NCI-H1436 treated with DMSO at 0.1 percent for 48 hours (cell line): Measurements from ENCODE around the gene TRIM38.
"Not testable (repeated sequence)": the region's sequence is repeated elsewhere in the genome, so short reads cannot be mapped to it uniquely, and the experiment has no call there.

Experiments
- DNase-seq: peaks from one replicate; lab custom pipeline; 2025; lab: John Stamatoyannopoulos, UW

Gene TRIM38

DNA sequence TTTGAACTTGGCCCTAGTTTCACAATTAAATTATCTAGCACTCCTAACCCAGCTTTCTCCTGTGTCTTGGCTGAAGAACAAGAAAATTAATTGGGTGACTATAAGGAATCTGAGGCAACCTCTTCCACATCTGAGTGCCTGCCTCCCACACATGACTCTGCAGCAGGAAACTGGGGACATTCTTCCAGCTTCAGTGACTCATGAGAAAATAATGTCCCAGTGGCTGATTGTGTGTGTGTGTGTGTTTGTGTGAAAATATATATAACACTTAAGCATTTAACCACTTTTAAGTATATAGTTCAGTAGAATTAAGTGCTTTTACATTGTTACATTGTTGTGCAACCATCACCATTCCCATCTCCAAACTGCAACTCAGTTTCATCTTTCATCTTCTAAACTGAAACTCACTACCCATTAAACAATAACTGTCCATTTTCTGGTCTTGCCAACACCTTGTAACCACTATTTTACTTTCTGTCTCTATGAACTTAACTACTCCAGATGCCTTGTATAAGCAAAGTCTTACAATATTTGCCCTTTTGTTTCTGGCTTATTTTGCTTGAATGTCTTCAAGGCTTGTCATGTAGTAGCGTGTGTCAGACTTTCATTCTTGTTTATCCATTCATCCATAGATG, 8.7 kb downstream of the TRIM38 start:
- DNase-seq, result no peak

DNA sequence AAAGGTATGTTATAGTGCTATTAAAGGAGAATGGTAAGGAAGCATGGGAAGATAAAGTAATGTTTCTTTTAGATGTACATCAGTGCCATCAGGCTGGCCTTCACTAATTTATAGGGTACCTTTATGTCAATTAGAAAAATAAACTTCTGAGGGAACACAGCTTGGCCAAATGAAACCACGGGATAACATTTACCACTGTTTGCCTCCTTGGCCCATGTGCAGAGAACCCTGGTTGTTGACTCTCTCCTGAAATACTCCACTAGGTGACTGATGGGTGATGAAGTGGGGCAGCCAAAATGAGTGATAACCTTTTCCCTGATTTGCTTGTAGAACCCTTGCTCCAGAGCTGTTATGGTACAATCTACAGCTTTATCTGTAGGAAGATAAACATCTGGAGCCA, 9.5 kb downstream of the TRIM38 start:
- DNase-seq, result no peak

DNA sequence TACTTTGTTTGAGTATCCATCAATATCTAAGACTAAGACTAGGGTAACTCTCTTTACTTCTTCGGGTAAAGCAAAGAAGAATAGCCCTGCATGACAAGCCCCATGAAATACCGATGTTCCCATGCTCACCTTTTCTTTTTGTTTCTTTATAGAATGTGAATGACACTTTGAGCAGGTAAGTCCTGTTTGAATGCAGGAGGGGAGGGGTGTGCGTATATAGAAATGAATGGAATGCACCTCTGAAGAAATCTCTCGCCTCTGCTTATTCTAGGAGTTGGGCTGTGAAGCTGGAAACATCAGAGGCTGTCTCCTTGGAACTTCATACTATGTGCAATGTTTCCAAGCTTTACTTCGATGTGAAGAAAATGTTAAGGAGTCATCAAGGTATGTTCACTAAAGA, 10.3 kb downstream of the TRIM38 start:
- no peak for DNase-seq

DNA sequence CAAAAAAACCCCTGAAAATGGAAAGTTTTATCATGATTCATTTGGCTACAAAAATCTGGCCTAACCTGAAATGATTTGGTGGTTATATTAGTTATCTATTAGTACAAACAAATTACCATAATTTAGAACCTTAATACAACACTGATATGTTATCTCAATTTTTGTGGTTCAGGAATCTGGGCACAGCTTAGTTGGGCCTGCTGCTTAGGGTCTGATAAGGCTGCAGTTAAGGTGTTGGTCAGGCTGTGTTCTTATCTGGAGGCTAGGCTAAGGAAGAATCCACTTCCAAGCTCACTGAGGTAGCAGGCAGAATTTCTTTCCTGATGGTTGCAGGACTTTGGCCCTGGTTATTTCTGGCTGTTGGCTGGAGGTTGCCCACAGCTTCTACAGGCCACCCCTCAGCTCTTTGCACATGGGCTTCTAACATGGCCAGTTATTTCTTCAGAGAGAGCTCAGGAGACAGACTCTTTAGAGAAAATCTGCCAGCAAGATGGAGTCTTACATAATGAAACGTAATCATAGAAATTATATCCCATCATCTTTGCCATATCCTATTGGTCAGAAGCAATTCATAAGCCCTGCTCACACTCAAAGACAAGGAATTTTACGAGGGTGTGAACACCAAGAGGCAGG, 11.4 kb downstream of the TRIM38 start:
- no peak for DNase-seq

DNA sequence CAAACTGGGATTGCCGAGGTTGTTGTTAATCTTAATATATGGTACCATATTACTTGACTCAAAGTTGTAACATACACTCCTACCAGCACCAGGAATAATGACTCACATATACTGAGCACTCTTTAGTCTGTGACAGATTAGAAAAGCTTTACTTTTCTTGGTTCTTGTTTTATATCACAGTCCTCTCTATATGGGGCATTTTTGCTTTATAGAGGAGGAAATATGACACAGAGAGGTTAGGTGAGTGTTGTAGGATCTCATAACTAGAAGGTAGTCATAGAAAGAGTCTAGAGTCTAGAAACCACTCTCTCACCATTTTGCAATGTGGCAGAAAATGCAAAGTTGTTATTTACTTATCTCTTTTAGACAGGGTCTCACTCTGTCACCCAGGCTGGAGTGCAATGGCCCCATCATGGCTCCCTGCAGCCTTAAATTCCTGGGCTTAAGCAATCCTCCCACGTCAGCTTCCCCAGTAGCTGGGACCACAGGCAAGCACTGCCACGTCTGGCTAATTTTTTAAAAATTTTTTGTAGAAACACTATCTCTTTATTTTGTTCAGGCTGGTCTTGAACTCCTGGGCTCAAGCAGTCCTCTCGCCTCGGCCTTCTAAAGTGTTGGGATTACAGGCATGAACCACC, 13.4 kb downstream of the TRIM38 start:
- DNase-seq, result no peak

DNA sequence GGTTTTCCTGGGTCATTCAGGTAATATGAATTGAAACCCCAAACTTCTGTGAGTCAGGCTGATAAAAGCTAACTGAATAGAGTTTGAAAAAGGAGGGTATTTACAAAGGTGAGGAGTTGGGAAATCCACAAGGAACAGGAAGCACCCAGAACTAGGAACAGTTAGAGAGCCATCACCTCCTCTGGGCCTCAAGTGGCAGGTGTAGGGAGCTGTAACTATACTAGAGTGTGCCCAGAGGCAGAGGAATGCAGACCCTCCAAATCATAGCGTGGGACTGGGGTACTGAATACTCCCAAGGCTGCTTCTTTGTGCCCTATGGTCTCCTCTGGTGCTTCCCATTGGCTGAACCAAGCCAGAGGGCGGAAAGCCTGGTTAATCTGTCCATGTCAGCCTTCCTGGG, 18.3 kb downstream of the TRIM38 start:
- DNase-seq, result no peak

DNA sequence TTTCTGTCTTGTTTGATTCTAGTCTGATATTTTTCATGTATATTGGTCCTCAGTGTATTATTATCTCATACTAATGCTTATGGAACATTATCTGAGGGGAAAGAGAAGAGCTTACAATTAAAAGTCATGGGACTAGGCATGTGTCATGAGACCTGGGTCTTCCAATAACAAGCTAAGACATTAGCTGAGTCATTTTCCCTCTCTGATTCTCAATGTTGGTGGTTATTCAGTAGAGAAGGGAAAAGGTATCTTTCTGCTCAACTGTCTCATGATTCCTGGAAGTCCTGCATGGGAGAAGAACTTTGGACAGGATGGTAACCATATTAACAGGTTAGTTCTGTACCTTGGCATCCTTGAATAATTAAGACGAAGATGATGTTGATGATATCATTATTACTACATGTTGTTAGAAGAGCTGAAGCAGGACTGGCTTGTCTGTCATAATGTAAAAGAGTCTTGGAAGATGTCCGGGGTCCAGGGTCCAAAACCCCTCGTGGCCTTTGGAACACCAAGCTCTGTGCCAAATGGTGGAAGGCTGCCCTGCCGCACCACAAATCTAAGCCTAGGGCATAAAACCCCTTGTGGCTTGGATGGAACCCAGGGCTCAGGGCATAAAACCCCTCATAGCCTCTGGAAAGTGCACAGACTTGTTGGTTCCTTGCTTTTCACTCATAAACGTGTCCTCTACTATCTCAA, 19.1 kb downstream of the TRIM38 start:
- no peak for DNase-seq

DNA sequence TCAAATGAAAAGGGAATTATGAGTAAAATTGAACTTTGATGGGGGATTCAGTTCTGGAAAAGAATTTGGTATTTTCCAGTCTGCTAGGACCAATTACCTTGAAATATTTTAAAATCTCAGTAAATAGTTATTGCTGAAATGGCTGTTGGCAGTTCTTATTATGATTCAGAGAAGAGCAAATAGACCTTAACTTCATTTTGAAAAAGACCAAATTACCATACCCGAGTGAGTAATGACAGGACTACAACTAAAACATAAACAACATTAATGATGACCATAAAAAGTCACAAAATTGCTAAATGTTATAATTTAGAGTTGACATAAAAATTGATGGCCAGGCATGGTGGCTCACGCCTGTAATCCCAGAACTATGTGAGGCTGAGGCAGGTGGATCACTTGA, 21.7 kb downstream of the TRIM38 start:
- DNase-seq, result no peak

DNA sequence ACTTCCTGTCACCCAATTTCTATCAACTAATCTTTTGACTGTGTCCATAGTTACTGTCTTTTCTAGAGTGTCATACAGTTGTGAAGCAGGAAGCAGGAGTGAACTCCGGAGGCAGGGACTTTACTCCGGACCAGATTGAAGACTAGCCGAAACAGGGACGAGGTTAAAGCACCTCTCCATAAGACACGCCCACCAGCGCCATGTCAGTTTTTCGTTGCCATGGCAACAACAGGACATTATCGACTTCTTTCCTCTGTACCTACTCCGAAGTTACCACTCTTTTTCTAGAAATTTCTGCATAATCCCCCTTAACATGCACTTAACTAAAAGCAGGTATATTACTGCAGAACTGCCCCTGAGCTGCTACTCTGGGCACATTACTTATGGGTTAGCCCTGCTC, 25.2 kb downstream of the TRIM38 start:
- DNase-seq, result no peak

DNA sequence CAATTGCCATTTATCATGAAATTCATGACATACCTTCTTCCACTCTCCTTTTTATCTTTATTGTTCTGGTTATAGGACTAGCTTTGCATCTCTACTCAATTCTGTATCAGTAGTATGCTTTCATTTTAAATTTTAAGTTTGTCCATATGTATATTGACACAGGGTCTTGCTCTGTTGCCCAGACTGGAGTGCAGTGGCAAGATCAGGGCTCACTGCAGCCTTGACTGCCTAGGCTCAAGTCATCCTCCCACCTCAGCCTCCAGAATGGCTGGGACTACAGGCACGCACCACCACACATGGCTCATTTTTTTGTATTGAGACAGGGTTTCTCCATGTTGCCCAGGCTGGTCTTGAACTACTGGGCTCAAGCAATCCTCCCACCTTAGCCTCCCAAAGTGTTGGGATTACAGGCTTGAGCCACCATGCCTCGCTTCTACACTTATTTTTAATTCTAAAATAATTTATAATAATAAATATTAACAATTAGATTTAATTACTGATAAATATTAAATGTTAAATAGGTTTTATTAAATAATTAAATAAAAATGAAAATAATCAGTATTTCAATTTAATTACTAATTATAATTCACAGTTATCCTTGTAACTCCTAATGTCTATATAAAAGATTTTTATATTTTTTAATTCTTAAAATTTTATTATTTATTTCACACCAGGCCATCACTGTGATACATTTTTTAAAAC, 27.7 kb downstream of the TRIM38 start:
- no peak for DNase-seq

DNA sequence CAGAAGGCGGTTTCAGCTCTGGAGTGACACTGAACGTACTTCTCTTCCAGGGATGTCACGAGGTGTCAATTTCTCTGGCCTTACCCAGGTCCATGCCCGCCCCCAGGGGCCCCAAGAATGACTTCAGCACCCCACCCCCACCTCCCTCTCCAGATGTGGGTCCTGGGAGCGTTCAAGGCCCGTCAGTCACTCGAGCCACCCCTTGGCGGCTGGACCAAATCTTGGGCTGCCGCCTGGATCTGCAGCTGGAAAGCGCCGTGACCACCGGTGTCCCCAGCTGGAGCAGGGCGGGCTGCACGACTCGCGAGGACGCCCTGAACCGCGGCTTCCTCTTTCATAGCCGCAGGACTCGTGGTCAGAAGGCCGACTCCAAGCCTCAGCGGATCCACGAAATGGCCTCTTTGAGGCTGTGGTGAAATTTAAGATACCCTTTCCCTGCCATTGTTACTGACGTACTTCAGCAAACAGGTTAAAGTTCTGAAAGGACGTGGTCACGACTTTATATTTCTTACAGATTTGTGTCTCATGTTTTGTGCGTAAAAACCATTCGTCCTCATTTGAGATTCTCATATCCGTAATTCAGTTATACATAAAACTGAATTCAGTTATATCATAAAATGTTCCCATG, 29.3 kb downstream of the TRIM38 start:
- no peak for DNase-seq

DNA sequence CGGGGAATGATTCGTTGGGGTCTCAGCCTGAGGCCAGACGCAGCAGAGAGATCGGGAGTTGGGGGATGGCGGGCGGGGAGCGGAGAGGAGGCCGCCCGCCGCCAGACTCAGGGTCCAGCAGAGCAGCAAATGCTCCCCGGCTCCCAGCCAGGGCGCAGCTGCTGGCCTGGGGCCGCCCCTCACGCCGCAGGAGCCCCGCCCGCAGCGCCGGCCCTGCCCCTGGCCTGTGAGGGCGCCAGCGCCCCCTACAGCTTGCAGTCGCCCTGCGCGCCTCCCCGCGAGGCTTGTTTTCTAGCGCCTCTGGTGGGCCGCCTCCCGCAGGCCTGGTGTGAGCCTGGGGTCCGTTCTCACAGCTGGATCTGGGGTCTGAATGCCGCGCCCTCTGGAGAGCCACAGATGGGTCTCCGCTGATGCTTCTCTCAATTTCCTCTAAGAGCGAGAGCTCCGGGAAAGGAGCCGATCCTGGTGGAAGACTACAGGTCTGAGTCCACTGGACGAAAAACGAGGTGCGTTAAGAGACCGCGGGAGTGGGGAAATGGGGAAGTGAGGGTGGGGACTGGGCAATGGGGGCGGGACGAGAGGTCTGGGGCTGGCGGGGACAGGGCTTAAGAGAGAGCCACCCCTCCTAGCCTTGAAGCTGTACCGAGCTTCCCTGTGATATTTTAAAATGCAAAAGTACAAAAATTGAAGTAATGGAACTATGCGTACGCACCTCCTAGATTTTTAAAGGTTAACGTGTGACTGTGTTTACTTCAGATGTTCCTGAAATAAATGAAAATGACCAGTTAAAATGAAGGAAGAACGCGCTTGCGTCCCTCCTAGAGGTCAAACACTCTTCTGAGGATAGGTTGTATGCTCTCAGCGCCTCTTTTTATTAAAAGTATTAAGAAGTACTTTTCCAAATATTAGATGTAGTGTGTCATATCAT, 30.1 kb downstream of the TRIM38 start:
- peak; percentile 38 for DNase-seq

DNA sequence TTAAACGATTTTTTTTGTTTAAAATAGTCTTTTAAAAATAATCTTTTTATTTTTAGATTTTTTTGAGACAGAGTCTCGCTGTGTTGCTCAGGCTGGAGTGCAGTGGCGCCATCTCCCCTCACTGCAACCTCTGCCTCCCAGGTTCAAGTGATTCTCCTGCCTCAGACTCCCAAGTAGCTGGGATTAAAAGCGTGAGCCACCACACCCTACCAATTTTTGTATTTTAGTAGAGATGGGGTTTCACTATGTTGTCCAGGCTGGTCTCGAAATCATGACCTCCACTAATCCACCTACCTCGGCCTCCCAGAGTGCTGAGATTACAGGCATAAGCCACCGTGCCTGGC, 30.7 kb downstream of the TRIM38 start:
- DNase-seq, result not testable (repeated sequence)

DNA sequence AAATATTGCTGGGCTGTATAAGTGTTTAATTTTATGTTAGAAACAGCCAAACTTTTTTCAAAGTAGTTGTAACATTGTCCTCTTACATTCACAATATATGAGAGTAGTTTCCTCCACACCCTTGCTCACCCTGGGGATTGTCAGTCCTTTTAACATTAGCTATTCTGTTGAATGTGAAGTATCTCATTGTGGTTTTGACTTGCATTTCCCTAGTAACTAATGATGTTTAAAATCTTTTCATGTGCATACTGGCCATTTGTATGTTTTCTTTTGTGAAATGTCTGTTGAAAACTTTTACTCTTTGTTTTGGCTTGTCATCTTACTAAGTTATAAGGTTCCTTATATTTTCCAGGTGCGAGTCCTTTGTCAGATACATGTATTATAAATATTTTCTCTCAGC, 32.9 kb downstream of the TRIM38 start:
- DNase-seq, result no peak

DNA sequence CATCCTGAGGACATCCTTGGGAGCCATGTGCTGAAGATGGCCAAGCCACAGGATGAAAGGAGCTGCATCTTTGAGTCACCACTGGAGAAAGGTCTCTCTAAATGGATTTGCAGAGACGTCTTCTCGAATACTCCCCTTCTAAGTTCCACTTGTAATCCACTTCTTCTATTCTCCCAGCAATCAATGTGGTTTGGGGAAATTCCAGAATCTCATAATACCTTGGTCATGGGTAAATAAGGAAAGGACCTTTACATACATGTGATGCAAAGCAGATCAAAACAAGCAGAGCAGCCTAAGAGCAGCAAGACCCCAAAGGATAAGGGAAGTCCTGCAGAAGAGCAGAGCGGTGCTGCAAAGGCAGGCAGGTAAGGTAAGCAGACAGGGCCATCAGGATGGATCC, 35.3 kb downstream of the TRIM38 start:
- no peak for DNase-seq

DNA sequence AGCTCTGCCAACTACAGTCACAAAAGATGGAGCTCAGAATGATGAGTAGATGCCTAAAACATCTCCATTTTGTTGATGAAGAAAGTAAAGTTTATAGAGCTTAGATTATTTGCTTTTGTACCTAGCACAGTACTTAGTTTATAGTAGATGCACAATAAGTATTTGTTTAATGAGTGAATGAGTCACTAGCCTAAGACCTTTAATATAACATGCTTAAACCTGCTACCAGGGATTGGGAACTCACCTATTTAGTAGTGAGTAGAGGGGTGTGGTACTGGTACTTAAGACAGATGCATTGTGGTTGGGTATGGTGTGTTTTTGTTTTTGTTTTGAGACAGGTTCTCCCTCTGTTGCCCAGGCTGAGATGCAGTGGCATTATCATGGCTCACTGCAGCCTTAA, 35.8 kb downstream of the TRIM38 start:
- no peak for DNase-seq

DNA sequence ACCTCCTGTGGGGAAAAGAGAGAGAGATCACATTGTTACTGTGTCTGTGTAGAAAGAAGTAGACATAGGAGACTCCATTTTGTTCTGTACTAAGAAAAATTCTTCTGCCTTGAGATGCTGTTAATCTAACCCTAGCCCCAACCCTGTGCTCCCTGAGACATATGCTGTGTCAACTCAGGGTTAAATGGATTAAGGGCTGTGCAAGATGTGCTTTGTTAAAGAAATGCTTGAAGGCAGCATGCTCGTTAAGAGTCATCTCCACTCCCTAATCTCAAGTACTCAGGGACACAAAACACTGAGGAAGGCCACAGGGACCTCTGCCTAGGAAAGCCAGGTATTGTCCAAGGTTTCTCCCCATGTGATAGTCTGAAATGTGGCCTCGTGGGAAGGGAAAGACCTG, 36.6 kb downstream of the TRIM38 start:
- not testable (repeated sequence) for DNase-seq

DNA sequence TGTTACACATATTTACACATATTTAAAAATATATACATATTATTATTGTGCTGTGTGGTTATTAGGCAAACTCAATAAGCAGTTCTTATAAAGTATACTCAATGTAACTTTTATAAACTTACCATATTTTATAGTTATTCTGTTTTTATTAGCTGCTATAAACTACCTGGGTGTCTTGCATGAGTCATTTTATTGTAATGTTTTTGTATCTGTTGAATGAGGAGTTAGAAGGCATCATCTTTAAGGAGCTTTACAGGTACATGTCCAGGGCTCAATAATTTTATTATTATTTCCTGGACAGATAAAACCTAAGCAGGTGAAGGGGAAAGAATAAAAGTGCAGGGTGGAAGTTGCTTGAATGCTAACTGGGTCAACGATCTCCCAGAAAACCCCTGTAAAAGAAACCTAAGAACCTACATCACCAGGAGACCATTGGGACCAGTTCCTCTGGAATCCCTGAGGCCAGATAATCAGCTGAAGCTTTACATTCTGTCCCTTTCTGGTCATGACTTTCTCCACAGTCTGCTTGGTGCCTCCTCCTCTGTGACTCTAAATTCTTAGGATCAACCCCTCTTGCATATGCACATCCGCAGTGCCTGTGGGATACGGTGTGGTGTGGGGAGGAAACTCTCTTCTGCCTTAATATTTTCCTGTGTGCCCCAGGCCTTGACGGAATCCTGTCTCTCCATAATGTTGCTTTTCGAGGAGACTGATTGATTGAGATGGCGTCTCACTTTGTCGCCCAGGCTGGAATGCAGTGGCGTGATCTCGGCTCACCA, 38.0 kb downstream of the TRIM38 start:
- DNase-seq, result no peak

DNA sequence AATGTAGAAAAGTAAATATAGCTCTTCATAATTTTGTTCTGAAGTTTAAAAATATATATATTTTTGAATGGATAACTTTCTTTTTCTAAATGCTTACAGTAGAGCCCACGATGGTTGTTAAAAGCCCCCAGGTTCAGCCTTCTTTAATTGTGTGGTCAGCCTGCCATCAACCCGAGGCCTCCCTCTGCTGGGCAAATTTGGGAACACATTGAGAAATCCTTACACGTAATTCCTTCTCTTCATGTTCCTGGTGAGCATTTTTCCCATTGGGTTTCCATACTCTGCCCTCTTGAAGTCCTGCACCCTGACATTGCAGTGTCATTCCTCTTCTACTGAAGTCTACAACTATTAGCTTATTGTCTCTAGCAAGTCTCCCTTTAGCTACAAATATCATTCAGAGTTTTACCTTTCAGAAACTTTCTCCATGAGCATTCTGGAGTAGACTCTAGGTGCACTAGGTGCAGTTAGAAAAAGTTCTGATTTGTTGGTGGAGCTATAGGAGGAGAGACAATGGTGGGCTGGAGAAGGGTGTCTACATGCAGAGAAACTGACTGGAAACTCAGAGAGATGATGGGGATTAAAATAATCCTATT, 40.6 kb downstream of the TRIM38 start:
- no peak for DNase-seq
